Ascending aorta (tissue), 2 donors: ENCODE data around the gene ROCK2. TPM values are rescaled to one million over a fixed set of nuclear protein-coding genes. Genes with fewer than 3 reads are reported as not detected.
A peak's percentile ranks its signal among the peaks of the same experiment; 100 is the strongest.
"Not testable (repeated sequence)": the region's sequence is repeated elsewhere in the genome, so short reads cannot be mapped to it uniquely, and the experiment has no call there.

Experiments used
- DNase-seq, 2 donors: peaks; one replicate each; pipeline ENCODE4 v3.0.0-alpha.2; 2019; ENCODE audit warnings: low spot score in 2 of 2
- H3K27ac ChIP-seq, 2 donors: fragments of 200-600 bp; sonication (generic); one replicate each; pipeline ENCODE4 v1.5.1; 2016 to 2017; ENCODE audit warnings: mild to moderate bottlenecking in 1 of 2
- H3K27me3 ChIP-seq: fragments of 200-600 bp; sonication (generic); one replicate; pipeline ENCODE4 v1.5.1; 2017
- H3K36me3 ChIP-seq, 2 donors: fragments of 200-600 bp; sonication (generic); one replicate each; pipeline ENCODE4 v1.5.1; 2016
- H3K4me1 ChIP-seq, 2 donors: fragments of 200-600 bp; sonication (generic); one replicate each; pipeline ENCODE4 v1.5.1; 2016 to 2017; ENCODE audit warnings: mild to moderate bottlenecking in 1 of 2
- H3K4me3 ChIP-seq, 2 donors: fragments of 200-600 bp; sonication (generic); one replicate each; pipeline ENCODE4 v1.5.1; 2016 to 2017; ENCODE audit warnings: mild to moderate bottlenecking in 1 of 2
- H3K9me3 ChIP-seq, 2 donors: fragments of 200-600 bp; sonication (generic); one replicate each; pipeline ENCODE4 v1.5.1; 2016
- CTCF ChIP-seq, 3 experiments: fragments of 200-600 bp in 2 of 3; fragments of 450-650 bp in 1 of 3; sonication (generic) in 2 of 3; IDR thresholded peaks; one replicate each; pipeline ENCODE4 v1.5.1; 2016 to 2019; ENCODE audit warnings: antibody characterized with exemption in 3 of 3, mild to moderate bottlenecking in 1 of 3, moderate library complexity in 1 of 3
- intact Hi-C: fragments of 100-400 bp; cut with DNase I; formaldehyde crosslinking; loops from one replicate; pipeline ENCODE4 v1.15.1; 2023
- total RNA-seq: library from RNA; depleted of rRNA; stranded (reverse); fragments of >200 nt; gene quantifications from one replicate; pipeline ENCODE4 v1.1.0, GENCODE V29; 2016

ROCK2 gene
- total RNA-seq, 1 donor from 2014 or later: 33.0 TPM

- Histone ChIP-seq H3K27me3 (no peaks in the 10 kb centered on the region), H3K4me1 (no peaks in the 10 kb centered on the region), H3K36me3 (peaks cover 5 to 9% of the 10 kb centered on the region in 2 donors), H3K4me3 (no peak overlapping the region), H3K9me3 (no peaks in the 10 kb centered on the region), H3K27ac (peak overlapping the region in 1 of 2 donors; percentile 16)
- no peak for DNase-seq
- TF ChIP-seq CTCF (IDR thresholded peaks at IDR 0.05): no peak
- intact Hi-C loops: no loop called here
These were observed 169.1 kb downstream of the ROCK2 start for GRCh38 chr2:11175293-11175795.

DNA sequence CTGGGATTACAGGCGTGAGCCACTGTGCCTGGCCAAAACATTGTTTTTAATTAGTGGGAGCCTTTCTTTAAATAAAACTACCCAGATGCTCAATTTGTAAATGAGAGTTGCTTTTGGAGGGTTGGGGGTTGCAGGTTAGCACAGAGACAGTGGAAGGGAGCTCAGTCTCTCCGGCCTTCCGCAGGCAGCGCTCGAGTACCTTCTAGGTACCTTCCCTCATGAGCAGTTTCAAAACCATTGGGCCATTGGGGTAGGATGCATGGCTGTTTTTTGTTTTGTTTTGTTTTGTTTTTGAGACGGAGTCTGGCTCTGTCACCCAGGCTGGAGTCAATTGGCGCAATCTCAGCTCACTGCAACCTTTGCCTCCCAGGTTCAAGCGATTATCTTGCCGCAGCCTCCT, 170.2 kb downstream of the ROCK2 start:
- Histone ChIP-seq H3K27me3 (no peaks in the 10 kb centered on the region), H3K4me3 (no peak overlapping the region), H3K9me3 (no peaks in the 10 kb centered on the region), H3K27ac (no peak overlapping the region), H3K4me1 (no peaks in the 10 kb centered on the region), H3K36me3 (peaks cover 0 to 2% of the 10 kb centered on the region in 2 donors)
- TF ChIP-seq CTCF (IDR thresholded peaks at IDR 0.05): no peak
- no peak for DNase-seq
- intact Hi-C loops: no loop called here

- Histone ChIP-seq H3K27ac (no peak overlapping the region), H3K9me3 (no peaks in the 10 kb centered on the region), H3K36me3 (no peaks in the 10 kb centered on the region), H3K4me1 (no peaks in the 10 kb centered on the region), H3K4me3 (peak overlapping the region in 1 of 2 donors; percentile 10), H3K27me3 (no peaks in the 10 kb centered on the region)
- TF ChIP-seq CTCF (IDR thresholded peaks at IDR 0.05): no peak
- no peak for DNase-seq
- intact Hi-C loops: no loop called here
These were observed 175.1 kb downstream of the ROCK2 start for GRCh38 chr2:11169333-11169732.

- Histone ChIP-seq H3K27me3 (no peaks in the 10 kb centered on the region), H3K27ac (no peak overlapping the region), H3K4me3 (no peak overlapping the region), H3K9me3 (no peaks in the 10 kb centered on the region), H3K36me3 (no peaks in the 10 kb centered on the region), H3K4me1 (no peaks in the 10 kb centered on the region)
- intact Hi-C loops: no loop called here
- DNase-seq: no peak
- TF ChIP-seq CTCF (IDR thresholded peaks at IDR 0.05): no peak
These were observed 175.9 kb downstream of the ROCK2 start for GRCh38 chr2:11168488-11168887.

- Histone ChIP-seq H3K9me3 (no peaks in the 10 kb centered on the region), H3K27ac (no peak overlapping the region), H3K4me3 (no peak overlapping the region), H3K36me3 (peaks cover 0 to 8% of the 10 kb centered on the region in 2 donors), H3K27me3 (no peaks in the 10 kb centered on the region), H3K4me1 (no peaks in the 10 kb centered on the region)
- no peak for TF ChIP-seq CTCF (IDR thresholded peaks at IDR 0.05)
- intact Hi-C loops: no loop called here
- no peak for DNase-seq
These were observed 178.0 kb downstream of the ROCK2 start for GRCh38 chr2:11166476-11166875.

DNA sequence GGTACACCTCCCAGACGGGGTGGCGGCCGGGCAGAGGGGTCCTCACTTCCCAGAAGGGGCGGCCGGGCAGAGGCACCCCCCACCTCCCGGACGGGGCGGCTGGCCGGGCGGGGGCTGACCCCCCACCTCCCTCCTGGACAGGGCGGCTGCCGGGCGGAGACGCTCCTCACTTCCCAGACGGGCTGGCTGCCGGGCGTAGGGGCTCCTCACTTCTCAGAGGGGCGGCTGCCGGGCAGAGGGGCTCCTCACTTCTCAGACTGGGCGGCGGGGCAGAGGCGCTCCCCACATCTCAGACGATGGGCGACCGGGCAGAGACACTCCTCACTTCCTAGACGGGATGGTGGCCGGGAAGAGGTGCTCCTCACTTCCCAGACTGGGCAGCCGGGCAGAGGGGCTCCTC, 179.4 kb downstream of the ROCK2 start:
- H3K4me1 ChIP-seq, H3K4me3 ChIP-seq, H3K36me3 ChIP-seq, H3K27me3 ChIP-seq, H3K27ac ChIP-seq, intact Hi-C loops, H3K9me3 ChIP-seq: not testable (repeated sequence)
- DNase-seq: peak in 1 of 2 donors; percentile 5
